Activated gamma-delta T cell treated with anti-CD3 and anti-CD28 coated beads, Interleukin-2, amount 50 U/mL, for 16 hours (primary cell): ENCODE data around the gene PKHD1.

Source experiments
- DNase-seq: peaks from one replicate; pipeline ENCODE4 v3.0.0-alpha.2; 2020; ENCODE audit warnings: low read depth

Gene PKHD1

DNA sequence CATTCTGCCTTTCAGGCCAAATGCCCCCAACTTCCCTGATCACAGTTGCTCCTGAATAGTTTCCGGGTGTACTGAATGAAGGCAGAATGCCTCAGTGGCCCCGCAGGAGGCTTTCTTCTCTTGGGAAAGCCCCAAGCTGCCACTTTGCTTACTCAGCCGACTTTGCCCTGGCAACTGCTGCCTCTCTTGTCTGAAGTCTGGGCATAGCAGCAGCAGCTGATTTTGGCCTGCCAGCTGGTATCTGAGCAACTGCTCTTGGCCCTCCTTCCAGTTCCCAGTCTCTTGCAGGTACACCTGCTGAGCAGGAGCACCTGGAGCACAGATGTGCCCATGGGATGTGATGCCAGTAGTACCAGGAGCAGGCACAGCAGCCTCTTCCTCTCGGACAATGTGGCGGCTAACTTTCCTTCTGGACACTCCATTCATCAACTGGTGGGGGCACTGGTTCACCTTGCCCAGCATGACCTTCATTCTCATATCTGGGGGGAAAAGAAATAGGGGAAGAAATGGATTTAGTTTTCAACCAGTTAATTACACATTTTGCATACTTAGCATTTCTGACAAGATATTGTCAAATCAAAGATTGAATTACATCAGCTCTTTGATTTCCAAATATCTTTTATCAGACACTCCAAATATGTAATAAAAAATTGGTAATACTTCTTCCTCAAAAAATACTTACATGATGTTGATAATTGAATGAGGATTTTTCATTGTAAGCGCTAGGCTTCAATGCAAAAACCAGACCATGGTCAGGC lies 468.2 kb downstream of the PKHD1 start:
- no peak for DNase-seq

DNA sequence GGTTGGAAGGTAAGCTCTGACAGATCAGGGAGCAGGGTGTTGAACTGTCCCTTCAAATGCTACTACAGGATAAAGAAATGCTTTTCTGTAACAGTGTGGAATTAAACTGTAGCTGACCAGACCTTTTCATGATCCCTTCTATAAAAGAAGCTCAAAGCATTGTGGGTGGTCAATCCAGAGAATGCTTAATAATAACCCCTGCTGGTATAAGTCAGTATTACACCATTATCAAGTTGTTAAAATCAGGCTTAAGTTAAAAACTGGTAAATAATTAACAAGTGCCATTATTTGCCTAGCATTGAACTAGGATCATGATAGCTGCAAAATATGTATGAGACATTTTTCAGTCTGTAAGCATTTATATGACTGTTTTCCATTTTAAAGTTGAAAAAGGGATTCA lies 468.9 kb downstream of the PKHD1 start:
- DNase-seq, result no peak

- DNase-seq, result no peak
These were observed 469.7 kb downstream of the PKHD1 start for GRCh38 chr6:51617751-51618150.

DNA sequence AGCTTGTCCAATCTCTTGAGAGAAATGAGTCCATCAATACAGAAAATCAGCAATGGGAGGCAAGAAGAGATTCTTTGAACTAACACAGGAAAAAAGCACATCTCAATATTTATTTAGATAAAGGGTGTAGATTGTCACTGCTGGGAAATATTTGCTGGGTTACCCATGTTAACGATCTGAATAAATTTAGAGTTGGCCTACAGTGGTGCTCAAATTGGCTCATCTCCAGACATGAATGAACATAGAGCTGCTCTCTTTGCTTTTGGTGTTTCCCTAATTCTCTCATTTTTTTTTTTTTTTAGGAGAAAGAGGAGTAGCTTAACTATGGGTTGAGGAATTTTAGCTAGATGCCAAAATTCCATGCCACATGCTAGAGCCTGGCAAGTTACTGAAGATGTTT lies 471.2 kb downstream of the PKHD1 start:
- DNase-seq, result no peak

DNA sequence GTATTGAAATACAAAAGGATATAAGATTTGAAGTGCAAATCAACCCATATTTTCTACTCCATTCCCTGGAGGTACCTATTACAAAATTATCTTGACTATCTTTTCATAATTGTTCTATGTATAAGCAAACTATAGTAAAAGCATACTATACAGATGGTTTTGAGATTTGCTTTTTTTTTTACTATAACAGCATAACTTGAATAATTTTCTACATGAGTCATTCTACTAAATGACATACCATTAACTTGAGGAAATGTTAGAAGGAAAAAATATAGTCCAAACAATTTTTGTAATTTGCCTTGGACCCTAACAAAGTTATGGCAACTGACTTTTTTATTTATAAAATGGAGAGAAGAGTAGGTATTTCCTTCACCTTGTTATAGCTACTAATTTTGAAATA lies 472.7 kb downstream of the PKHD1 start:
- no peak for DNase-seq

DNA sequence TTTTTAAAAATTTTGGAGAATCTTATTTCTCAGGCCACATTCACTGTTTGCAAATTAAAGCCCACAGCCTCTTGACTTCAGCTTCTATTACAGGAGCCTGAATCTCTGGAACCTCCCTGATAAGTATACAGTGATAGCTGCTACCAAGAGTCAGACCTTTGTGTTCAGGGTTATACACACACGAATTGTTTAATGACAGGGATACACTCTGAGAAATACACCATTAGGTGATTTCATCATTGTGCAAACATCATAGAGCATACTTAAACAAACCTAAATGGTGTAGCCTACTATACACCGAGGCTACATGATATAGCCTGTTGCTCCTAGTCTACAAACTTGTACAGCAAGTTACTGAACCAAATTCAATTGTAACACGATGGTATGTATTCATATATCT lies 473.9 kb downstream of the PKHD1 start:
- DNase-seq, result no peak

GRCh38 chr6:51608932-51609331 lies 478.5 kb downstream of the PKHD1 start:
- no peak for DNase-seq

DNA sequence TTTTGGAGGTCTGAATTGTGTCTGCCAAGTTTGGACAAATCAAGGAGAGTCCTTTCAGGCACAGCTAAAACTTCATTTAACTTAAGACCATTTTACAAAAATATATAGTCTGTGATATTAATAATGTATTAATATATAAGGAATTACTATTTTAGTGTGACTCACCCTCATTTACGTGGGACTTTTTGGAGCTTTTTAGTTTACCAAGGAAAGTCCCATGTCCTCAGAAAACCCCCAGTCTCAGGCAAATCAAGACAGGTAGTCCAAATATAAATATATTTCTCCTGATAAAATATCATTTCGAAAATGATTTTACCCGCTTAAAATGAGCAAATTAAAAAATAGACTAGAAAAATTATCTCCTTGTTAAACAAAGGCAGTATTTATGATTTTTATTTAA lies 479.0 kb downstream of the PKHD1 start:
- no peak for DNase-seq

GRCh38 chr6:51600514-51600913 lies 486.9 kb downstream of the PKHD1 start:
- DNase-seq, result no peak

GRCh38 chr6:51598171-51598570 lies 489.2 kb downstream of the PKHD1 start:
- DNase-seq, result no peak

GRCh38 chr6:51594981-51595380 lies 492.4 kb downstream of the PKHD1 start:
- DNase-seq, result no peak

- DNase-seq, result no peak
These were observed 502.1 kb downstream of the PKHD1 start for GRCh38 chr6:51585264-51585663.

GRCh38 chr6:51584163-51584562 lies 503.2 kb downstream of the PKHD1 start:
- no peak for DNase-seq

DNA sequence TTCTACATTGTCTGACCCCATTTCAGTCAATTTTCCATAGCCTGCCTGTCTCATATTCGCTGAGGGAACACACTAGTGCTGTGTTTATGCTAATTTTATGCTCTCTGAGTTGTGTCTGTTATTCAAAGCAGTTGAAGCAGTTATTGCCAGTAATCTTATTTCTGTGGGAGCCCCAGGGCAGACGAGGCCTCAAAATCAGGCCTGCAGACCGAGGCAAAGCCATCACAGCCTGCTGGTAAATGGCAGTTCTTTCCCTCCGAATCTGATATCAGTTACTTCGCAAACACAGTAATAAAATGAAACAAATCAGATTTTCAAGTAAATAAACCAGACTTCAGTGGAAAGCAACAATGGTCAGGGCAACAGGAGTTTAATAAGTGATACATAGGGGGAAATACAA lies 508.4 kb downstream of the PKHD1 start:
- DNase-seq, result no peak

DNA sequence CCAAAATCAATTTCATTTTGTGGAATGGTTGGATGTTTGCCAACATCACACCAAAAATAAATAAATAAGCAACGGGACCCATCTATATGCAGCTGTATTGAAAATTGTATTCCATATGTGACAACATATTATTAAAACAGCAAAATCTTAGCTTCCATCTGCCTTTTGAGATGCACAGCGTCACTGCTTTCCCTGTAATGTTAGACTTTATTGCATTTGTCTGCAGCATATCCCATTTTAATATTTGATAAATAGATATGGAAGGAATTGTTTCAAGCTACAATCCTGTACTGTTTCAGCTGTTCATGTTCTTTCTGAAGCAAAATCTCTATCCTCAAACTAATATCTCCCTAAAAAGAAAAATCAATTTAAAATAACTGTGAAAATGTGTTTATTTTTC lies 509.1 kb downstream of the PKHD1 start:
- DNase-seq, result no peak

- no peak for DNase-seq
These were observed 513.4 kb downstream of the PKHD1 start for GRCh38 chr6:51574040-51574439.

DNA sequence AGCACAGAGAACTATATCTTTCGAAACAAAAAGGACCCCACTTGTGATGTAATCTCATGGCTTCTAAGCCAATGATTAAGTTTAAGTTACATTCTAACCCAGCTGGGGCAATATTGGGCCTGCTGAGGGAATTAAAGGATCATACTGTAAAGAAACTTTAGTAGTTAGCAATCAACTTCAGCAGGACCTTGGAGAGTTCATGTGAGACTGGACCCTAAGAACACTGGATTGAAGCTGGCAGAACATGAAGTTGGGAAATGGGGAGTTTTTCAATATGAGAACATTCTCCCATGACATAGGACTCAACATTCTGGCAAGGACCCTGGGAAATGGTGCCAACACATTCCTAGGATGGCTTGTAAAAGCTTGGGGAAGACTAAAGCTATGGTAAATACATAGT lies 516.2 kb downstream of the PKHD1 start:
- no peak for DNase-seq

DNA sequence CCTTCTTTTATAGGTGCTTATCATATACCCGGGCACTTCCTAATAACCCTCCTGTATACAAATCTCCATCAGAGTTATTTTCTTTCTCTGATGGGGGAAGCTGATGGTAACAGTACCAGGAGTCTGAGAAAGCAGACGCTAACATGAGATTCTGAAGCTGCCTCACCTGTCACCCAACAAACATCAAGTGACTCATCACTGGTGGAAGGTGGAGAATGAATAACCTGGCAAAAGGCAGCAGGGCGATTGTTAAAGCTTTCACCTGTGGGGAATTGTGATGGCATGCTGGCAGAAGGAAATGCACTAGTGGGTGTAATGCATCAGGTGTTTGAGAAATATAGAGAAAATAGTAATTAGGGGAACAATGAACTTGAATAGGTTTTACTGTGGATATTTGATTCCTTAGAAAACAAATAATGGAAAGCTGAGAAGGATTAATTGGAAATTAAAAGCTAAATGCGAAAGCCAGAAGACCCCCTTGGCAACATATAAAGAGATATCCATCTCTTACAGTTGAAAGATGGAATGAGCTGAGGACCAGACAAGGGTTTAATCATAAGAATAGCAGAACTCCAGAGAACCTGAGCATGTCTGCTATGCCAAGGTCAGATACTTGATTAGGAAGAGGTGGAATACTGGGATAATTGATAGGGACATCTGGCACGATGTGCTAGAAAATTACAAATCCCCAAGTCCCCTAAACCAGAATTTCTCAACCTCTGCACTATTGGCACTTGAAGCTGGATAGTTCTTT lies 517.1 kb downstream of the PKHD1 start:
- no peak for DNase-seq

DNA sequence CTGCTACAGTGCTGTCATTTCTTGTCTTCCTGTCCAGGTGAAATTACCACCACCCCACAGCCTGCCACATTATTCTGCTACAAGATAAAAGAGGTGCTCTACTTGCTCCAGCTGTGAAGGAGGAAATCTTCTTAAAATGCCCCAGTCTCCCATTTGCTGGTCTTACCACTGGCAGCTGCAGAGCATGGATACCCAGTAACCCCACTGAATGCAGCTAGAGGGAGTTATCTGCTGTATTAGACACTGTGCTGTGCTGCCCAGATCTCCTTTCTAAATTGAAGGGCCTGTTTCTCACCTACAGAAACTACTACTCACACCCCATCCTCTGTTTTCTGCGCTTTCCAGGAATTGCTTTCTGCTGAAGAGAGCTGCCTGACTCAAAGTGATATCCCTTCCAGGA lies 517.8 kb downstream of the PKHD1 start:
- no peak for DNase-seq

GRCh38 chr6:51568771-51569170 lies 518.6 kb downstream of the PKHD1 start:
- no peak for DNase-seq

DNA sequence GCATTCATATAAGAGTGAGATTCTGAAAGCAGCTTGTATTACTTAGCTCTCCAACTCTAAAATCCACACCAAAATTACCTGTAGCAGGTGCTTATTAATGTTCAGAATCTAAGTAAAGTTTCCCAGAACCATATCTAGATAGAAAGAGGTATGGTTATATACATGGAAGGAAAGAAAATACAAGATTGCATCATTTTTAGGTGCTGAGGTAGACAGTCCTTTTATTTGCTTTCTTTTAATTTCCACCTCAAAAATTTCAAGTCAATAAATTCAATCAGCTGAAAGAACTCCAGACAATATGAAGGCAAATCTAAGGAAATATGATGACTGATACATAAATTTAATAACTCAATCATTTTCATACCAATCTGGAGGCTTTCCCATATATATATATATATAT lies 521.9 kb downstream of the PKHD1 start:
- DNase-seq, result no peak
